K562 treated with DMSO at 1 percent for 12 hours (cell line): ENCODE measurements around the gene PLEKHH3. TPM values are rescaled to one million over a fixed set of nuclear protein-coding genes. Genes with fewer than 3 reads are reported as not detected.

ENCODE experiments used
- total RNA-seq: library from RNA; unstranded; fragments of 300-600 nt; gene quantifications from 2 replicates; pipeline ENCODE4 v1.2.3, GENCODE V29; 2022; ENCODE audit not compliant: insufficient read depth

The PLEKHH3 gene
- 43.8 and 49.4 TPM in 2 replicates for total RNA-seq

GRCh38 chr17:42676424-42677011 is at the start of gene PLEKHH3:
Gene PLEKHH3 (minus strand): TSS chr17:42676994. CDS start chr17:42676563, 431 bp downstream.

GRCh38 chr17:42681976-42682721 is 5.4 kb upstream of the PLEKHH3 start, which contains the start of gene CNTNAP1:
Gene CNTNAP1 (plus strand): TSS chr17:42682531. CDS start chr17:42682830, 299 bp downstream.

GRCh38 chr17:42659079-42659931 is 17.5 kb downstream of the PLEKHH3 start, which contains the start of gene TUBG2:
Gene TUBG2 (plus strand): TSS chr17:42659284. CDS start chr17:42659504, 220 bp downstream.

Other genes starting within 250 kb of the PLEKHH3 start
- gene ATP6V0A1, start 218.1 kb downstream of the PLEKHH3 start, total RNA-seq: 35.7 and 74.8 TPM in 2 replicates
- 13.4 and 17.2 TPM in 2 replicates for gene NAGLU, start 140.8 kb downstream of the PLEKHH3 start, total RNA-seq
- 5.9 and 6.6 TPM in 2 replicates for gene HSD17B1, start 124.1 kb downstream of the PLEKHH3 start, total RNA-seq
- 88.6 and 138 TPM in 2 replicates for gene COASY, start 114.8 kb downstream of the PLEKHH3 start, total RNA-seq
- gene MLX, start 109.9 kb downstream of the PLEKHH3 start, total RNA-seq: 27.7 and 48.9 TPM in 2 replicates
- gene PSMC3IP, start 99.3 kb downstream of the PLEKHH3 start, total RNA-seq: 38.2 and 56.8 TPM in 2 replicates
- gene RETREG3, start 67.6 kb downstream of the PLEKHH3 start, total RNA-seq: 14.6 and 33.4 TPM in 2 replicates
- gene TUBG1, start 67.3 kb downstream of the PLEKHH3 start, total RNA-seq: 113 and 147 TPM in 2 replicates
- not detected in 2 replicates for gene TUBG2, start 17.7 kb downstream of the PLEKHH3 start, total RNA-seq
- gene CCR10, start 4.8 kb upstream of the PLEKHH3 start, total RNA-seq: 9.2 and 13.7 TPM in 2 replicates
- 0.24 and 2.2 TPM in 2 replicates for gene CNTNAP1, start 5.5 kb upstream of the PLEKHH3 start, total RNA-seq
- gene EZH1, start 68.0 kb upstream of the PLEKHH3 start, total RNA-seq: 9.5 and 29.4 TPM in 2 replicates
- not detected in 2 replicates for gene RAMP2, start 84.2 kb upstream of the PLEKHH3 start, total RNA-seq
- gene VPS25, start 96.5 kb upstream of the PLEKHH3 start, total RNA-seq: 138 and 158 TPM in 2 replicates
- gene WNK4, start 103.6 kb upstream of the PLEKHH3 start, total RNA-seq: 2.8 and 9.5 TPM in 2 replicates
- gene COA3, start 121.7 kb upstream of the PLEKHH3 start, total RNA-seq: 65.3 and 74.5 TPM in 2 replicates
- 0.37 and 0.66 TPM in 2 replicates for gene CNTD1, start 121.9 kb upstream of the PLEKHH3 start, total RNA-seq
- gene BECN1, start 147.3 kb upstream of the PLEKHH3 start, total RNA-seq: 26.2 and 52.7 TPM in 2 replicates
- gene PSME3, start 156.4 kb upstream of the PLEKHH3 start, total RNA-seq: 61.1 and 143 TPM in 2 replicates
- 1.1 and 4.3 TPM in 2 replicates for gene AOC2, start 167.6 kb upstream of the PLEKHH3 start, total RNA-seq
- 1.1 and 3.4 TPM in 2 replicates for gene AOC3, start 174.2 kb upstream of the PLEKHH3 start, total RNA-seq
- gene G6PC1, start 223.8 kb upstream of the PLEKHH3 start, total RNA-seq: not detected in 2 replicates